Right ventricle myocardium inferior (tissue), 1 donor: ENCODE data around the gene TM4SF5. TPM values are rescaled to one million over a fixed set of nuclear protein-coding genes. Genes with fewer than 3 reads are reported as not detected.
"Not testable (repeated sequence)": the region's sequence is repeated elsewhere in the genome, so short reads cannot be mapped to it uniquely, and the experiment has no call there.

ENCODE experiments used
- ATAC-seq: fragments of 200-7000 bp; cut with Tn5 transposase; one replicate; pipeline ENCODE4 v1.9.1; 2020; ENCODE audit warnings: mild to moderate bottlenecking, moderate library complexity
- DNase-seq: peaks from one replicate; pipeline ENCODE4 v3.0.0; 2021; ENCODE audit errors: missing footprints
- intact Hi-C: fragments of 100-400 bp; cut with DNase I; formaldehyde crosslinking; loops from one replicate; pipeline ENCODE4 v1.11.0; 2022
- total RNA-seq: library from RNA; stranded (reverse); fragmentation: NEBNext Ultra II Directional; extraction: Animal tissue kit (Norgen Biotek cat#: 25700); gene quantifications from one replicate; pipeline ENCODE4 v1.2.1, GENCODE V29; 2021
- donor health status: DM: no; HTN: yes; CAD: no; lungs with severe emphysema.

Gene TM4SF5
- total RNA-seq, 1 donor from 2014 or later, result not detected

DNA sequence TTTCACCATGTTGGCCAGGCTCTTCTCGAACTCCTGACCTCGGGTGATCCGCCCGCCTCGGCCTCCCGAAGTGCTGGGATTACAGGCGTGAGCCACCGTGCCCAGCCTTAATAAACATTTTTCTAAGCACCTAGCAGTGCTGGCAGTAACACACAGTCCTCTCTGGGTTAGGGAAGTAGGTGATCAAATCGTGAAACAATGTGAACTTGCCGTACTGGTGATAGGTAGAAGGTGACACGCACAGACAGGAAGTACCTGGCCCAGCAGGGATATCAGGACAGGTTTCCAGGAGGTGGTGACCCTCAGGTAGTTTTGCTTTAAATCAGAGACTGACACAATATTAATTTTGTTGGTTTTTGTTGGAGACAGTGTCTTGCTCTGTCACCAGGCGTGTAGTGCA is 39.8 kb downstream of the TM4SF5 start:
- ATAC-seq (no peak), DNase-seq (no peak)
- intact Hi-C loops, result no loop called here

DNA sequence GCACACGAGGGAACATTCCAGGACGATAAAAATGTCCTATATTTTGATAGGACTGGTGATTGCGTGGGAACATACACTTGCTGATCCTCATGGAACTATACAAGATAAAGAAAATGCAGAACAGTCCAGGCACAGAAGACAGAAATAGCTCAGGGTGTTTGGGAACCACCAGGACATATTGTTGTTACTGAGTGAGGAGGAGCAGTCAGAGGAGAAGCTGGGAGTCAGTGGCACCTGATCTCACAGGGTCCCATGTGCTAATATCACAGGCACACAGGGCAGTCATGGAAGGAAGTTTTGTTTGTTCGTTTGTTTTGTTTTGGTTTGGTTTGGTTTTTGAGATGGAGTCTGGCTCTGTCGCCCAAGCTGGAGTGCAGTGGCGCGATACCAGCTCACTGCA is 41.0 kb downstream of the TM4SF5 start:
- peak; percentile 62 for ATAC-seq
- DNase-seq, result no peak
- intact Hi-C loops, result no loop called here

DNA sequence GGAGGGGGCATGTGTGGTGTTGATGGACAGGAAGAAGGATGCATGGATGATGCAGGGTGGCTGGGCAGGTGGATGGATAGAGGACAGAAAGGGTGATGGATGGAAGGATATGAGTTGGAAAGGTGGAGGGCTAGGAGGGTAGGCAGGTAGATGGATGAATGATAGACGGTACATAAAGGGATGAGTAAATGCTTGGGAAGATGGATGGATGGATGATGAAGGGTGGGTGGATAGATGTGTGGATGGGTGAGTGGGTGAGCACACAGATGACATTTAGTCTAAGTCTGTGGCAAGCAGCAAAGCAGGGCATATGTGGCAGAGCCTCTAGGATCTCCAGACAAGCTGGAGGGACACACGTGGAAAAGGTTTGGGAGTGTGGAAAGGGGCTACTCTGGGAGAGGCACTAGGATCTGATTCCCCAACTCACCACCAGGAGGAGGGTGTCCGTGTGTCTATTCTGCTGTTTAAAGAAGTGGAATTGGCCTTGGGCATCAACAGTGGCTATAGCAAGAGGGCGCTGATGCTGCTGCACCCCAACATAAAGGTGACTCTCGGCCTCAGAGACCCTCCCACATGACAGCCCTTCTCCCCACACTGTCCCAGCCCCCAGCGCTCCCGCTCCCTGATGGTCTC is 43.5 kb downstream of the TM4SF5 start:
- DNase-seq (no peak), ATAC-seq (no peak)
- intact Hi-C loops, result no loop called here

DNA sequence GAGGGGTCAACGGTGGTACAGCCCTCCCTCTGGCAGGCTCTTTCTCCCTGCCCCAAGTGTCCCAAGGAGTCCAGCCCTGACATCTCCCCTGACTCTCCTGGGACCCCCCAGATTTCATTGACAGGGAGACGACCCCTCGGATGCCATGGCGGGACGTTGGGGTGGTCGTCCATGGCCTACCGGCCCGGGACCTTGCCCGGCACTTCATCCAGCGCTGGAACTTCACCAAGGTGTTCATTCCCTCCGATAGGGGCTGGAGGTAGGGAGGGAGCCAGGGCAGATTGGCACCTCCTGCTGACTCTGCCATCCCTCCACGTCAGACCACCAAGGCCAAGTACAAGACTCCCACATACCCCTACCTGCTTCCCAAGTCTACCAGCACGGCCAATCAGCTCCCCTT is 45.1 kb downstream of the TM4SF5 start:
- DNase-seq (no peak), ATAC-seq (no peak)
- intact Hi-C loops, result no loop called here

DNA sequence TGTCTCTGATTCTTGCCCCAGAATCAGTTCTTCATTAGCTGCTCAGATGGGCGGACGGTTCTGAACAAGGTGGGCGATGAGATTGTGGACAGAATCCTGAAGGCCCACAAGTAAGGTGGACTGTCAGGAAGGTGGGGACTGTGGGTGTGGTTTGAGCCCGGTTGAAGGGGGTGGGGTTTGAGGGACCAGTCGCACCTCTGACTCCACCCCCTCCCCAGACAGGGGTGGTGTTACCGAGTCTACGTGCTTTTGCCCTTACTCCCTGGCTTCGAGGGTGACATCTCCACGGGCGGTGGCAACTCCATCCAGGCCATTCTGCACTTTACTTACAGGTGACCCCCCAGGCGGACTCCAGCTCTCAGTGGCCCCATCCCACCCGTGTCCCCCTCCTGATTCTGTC is 46.6 kb downstream of the TM4SF5 start:
- ATAC-seq (no peak), DNase-seq (no peak)
- intact Hi-C loops, result no loop called here

DNA sequence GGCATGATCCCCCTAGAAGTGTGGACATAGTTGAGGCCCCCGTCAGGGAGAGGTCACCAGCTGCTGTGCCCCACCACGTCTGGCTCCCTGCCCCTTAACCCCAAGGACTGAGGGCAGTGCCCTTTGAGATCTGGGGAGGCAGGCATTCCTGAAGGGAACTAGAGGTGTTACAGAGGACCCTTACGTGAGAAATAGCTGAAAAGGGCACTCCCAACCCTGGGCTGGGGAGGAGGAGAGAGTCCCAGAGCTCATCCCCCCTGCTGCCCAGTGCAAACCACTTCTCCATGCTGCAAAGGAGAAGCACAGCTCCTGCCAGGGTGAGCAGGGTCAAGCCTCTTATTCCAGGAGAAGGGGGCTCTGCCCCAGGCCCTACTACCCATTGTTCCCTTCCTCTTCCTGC is 51.1 kb downstream of the TM4SF5 start:
- intact Hi-C loops, result no loop called here
- ATAC-seq, result no peak
- DNase-seq, result no peak

DNA sequence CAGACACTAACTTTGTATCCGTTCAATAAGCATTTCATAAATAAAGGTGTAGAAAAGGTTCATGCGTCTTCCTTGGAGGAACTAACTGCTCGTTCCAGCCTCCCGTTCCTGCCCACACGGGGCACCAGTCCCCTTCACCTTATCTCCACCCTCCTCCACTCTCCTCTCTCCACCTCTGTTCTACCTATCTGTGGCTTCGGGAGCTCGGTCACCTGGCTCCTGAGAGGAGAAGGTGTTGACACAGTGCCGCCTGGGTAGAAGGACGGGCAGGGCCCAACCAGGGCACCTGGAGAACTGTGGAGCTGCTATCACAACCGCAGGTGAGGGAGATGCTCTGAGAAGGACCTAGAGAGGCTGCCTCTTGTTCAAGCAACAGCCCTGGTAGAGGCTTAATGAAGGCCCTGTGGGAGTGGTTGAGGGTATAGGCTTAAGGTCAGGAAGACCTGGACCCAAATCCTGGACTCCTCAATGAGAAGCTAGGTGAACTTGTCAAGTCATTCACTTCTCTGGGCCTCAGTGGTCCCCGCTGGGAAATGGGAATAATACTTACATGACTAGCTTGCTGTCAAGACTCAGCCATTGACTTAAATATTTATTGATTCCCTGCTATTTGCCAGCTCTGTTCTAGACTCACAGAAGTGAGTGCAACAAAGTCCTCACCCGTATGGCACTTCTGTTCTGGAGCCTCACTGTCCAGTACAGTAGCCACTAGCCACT is 51.8 kb downstream of the TM4SF5 start:
- ATAC-seq (no peak), DNase-seq (no peak)
- intact Hi-C loops, result no loop called here

DNA sequence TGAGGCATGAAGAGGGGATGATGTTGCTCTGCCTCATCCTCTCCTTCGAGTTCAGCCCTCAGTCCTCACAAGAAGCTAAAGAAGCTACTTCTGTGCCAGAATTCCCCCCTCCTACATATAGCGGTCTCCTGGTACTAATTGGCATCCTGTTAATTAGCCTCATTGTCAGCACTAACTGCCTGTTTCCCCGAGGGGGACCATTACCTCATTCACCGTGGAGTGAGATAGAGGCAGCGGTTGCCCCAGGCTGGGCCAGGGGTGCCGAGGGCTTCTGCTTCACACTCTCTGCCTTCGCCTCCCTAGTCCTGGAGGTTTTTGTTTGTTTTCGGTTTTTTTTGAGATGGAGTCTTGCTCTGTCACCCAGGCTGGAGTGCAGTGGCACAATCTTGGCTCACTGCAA is 55.7 kb downstream of the TM4SF5 start:
- no peak for DNase-seq
- no peak for ATAC-seq
- intact Hi-C loops, result no loop called here

DNA sequence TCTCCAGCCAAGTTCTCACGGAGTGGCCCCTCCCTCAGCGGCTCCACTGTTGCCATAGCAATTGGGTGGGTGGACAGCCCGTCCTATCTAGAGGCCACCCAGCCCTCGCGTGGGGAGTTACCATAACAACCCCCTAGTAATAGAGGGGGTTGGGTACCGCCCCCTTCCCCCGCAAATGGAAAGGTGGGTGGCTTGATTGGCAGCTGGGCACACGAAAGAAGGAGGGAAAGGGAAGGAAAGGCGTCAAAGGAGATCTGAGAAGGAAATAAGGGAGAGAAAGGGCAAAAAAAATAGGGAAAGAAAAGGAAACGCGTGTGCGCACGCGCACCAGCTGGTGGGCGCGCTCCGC is 61.1 kb downstream of the TM4SF5 start:
- intact Hi-C loops, result loop anchor here (10.0 kb wide), 1 partner anchor 52 kb away; no protein-coding TSS in a partner anchor

More for the DNA sequence above, 61.1 kb downstream of the TM4SF5 start:
- DNase-seq, ATAC-seq: not testable (repeated sequence)

Other genes with a start within 250 kb of the TM4SF5 start
- gene MYBBP1A, start 216.5 kb upstream of the TM4SF5 start, total RNA-seq, result 19.2 TPM
- gene GGT6, start 211.3 kb upstream of the TM4SF5 start, total RNA-seq, result 0.14 TPM
- 48.6 TPM for gene SMTNL2, start 187.4 kb upstream of the TM4SF5 start, total RNA-seq
- gene ALOX15, start 130.2 kb upstream of the TM4SF5 start, total RNA-seq, result 0.19 TPM
- gene PELP1, start 67.7 kb upstream of the TM4SF5 start, total RNA-seq, result 34.4 TPM
- gene ARRB2, start 61.3 kb upstream of the TM4SF5 start, total RNA-seq, result 28.3 TPM
- gene MED11, start 40.5 kb upstream of the TM4SF5 start, total RNA-seq, result 17.2 TPM
- 0.11 TPM for gene ZMYND15, start 32.1 kb upstream of the TM4SF5 start, total RNA-seq
- gene CXCL16, start 32.0 kb upstream of the TM4SF5 start, total RNA-seq, result 3.9 TPM
- 0.70 TPM for gene VMO1, start 14.5 kb downstream of the TM4SF5 start, total RNA-seq
- not detected for gene GLTPD2, start 17.1 kb downstream of the TM4SF5 start, total RNA-seq
- gene PSMB6, start 24.3 kb downstream of the TM4SF5 start, total RNA-seq, result 225 TPM
- gene PLD2, start 35.3 kb downstream of the TM4SF5 start, total RNA-seq, result 12.6 TPM
- 50.7 TPM for gene MINK1, start 61.5 kb downstream of the TM4SF5 start, total RNA-seq
- gene C17orf107, start 127.7 kb downstream of the TM4SF5 start, total RNA-seq, result 0.78 TPM
- gene CHRNE, start 131.2 kb downstream of the TM4SF5 start, total RNA-seq, result 0.41 TPM
- not detected for gene GP1BA, start 160.4 kb downstream of the TM4SF5 start, total RNA-seq
- 199 TPM for gene SLC25A11, start 168.2 kb downstream of the TM4SF5 start, total RNA-seq
- gene RNF167, start 168.4 kb downstream of the TM4SF5 start, total RNA-seq, result 91.8 TPM
- 218 TPM for gene PFN1, start 176.6 kb downstream of the TM4SF5 start, total RNA-seq
- gene ENO3, start 179.2 kb downstream of the TM4SF5 start, total RNA-seq, result 549 TPM
- gene SPAG7, start 195.9 kb downstream of the TM4SF5 start, total RNA-seq, result 166 TPM
- 37.1 TPM for gene CAMTA2, start 215.8 kb downstream of the TM4SF5 start, total RNA-seq
- gene INCA1, start 225.6 kb downstream of the TM4SF5 start, total RNA-seq, result 2.4 TPM
- 708 TPM for gene KIF1C, start 226.1 kb downstream of the TM4SF5 start, total RNA-seq